HEK293 (cell line): ENCODE measurements around the gene POLR1G.

Experiments
- SCRT2 ChIP-seq: fragments of 450-650 bp; formaldehyde crosslinking; IDR thresholded peaks from 2 replicates; pipeline ENCODE4 v1.5.1; 2016; ENCODE audit warnings: missing biosample characterization, missing genetic modification characterization
- SP2 ChIP-seq: fragments of 450-650 bp; formaldehyde crosslinking; IDR thresholded peaks from 2 replicates; pipeline ENCODE4 v1.5.1; 2016; ENCODE audit warnings: missing biosample characterization, missing genetic modification characterization
- ZNF16 ChIP-seq: fragments of 450-650 bp; formaldehyde crosslinking; IDR thresholded peaks from 2 replicates; pipeline ENCODE4 v1.5.1; 2016; ENCODE audit warnings: low read depth, missing biosample characterization, missing genetic modification characterization
- ZNF248 ChIP-seq: fragments of 450-650 bp; formaldehyde crosslinking; IDR thresholded peaks from 2 replicates; pipeline ENCODE4 v1.5.1; 2017; ENCODE audit warnings: missing biosample characterization, missing genetic modification characterization
- ZNF274 ChIP-seq, 2 experiments: fragments of 200-500 bp in 1 of 2; fragments of 450-650 bp in 1 of 2; sonication (Bioruptor generic) in 1 of 2; formaldehyde crosslinking in 1 of 2; IDR thresholded peaks; 2 replicates each; pipeline versions ENCODE4 v1.5.1 to v1.6.1; 2014 to 2016; ENCODE audit warnings: borderline replicate concordance in 1 of 2, inconsistent platforms in 1 of 2, low read length in 1 of 2, missing biosample characterization in 1 of 2, missing genetic modification characterization in 1 of 2
- ZNF311 ChIP-seq: fragments of 450-650 bp; formaldehyde crosslinking; IDR thresholded peaks from 2 replicates; pipeline ENCODE4 v1.5.1; 2017; ENCODE audit warnings: missing biosample characterization, missing genetic modification characterization, borderline replicate concordance
- TF ChIP-seq, protein P1 (sequence below): fragments of 450-650 bp; formaldehyde crosslinking; IDR thresholded peaks from 2 replicates; pipeline ENCODE4 v1.5.1; 2016; ENCODE audit warnings: missing biosample characterization, missing genetic modification characterization, borderline replicate concordance
- TF ChIP-seq, protein P2 (sequence below): fragments of 450-650 bp; formaldehyde crosslinking; IDR thresholded peaks from 2 replicates; pipeline ENCODE4 v1.5.1; 2016; ENCODE audit warnings: missing biosample characterization, missing genetic modification characterization
- TF ChIP-seq, protein P3 (sequence below): fragments of 450-650 bp; formaldehyde crosslinking; IDR thresholded peaks from 2 replicates; pipeline ENCODE4 v1.5.1; 2016; ENCODE audit warnings: missing biosample characterization, missing genetic modification characterization
- TF ChIP-seq, protein P4 (sequence below): fragments of 450-650 bp; formaldehyde crosslinking; IDR thresholded peaks from 2 replicates; pipeline ENCODE4 v1.5.1; 2016; ENCODE audit warnings: missing biosample characterization, missing genetic modification characterization

DNA sequence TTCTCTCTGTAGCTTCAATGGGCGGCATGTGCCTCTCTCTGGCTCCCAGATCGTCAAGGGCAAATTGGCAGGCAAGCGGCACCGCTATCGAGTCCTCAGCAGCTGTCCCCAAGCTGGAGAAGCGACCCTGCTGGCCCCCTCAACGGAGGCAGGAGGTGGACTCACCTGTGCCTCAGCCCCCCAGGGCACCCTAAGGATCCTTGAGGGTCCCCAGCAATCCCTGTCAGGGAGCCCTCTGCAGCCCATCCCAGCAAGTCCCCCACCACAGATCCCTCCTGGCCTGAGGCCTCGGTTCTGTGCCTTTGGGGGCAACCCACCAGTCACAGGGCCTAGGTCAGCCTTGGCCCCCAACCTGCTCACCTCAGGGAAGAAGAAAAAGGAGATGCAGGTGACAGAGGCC, 1.7 kb downstream of the POLR1G start:
- no peak for TF ChIP-seq ZNF311 (tag by site-specific recombination)
- TF ChIP-seq, protein P1, sequence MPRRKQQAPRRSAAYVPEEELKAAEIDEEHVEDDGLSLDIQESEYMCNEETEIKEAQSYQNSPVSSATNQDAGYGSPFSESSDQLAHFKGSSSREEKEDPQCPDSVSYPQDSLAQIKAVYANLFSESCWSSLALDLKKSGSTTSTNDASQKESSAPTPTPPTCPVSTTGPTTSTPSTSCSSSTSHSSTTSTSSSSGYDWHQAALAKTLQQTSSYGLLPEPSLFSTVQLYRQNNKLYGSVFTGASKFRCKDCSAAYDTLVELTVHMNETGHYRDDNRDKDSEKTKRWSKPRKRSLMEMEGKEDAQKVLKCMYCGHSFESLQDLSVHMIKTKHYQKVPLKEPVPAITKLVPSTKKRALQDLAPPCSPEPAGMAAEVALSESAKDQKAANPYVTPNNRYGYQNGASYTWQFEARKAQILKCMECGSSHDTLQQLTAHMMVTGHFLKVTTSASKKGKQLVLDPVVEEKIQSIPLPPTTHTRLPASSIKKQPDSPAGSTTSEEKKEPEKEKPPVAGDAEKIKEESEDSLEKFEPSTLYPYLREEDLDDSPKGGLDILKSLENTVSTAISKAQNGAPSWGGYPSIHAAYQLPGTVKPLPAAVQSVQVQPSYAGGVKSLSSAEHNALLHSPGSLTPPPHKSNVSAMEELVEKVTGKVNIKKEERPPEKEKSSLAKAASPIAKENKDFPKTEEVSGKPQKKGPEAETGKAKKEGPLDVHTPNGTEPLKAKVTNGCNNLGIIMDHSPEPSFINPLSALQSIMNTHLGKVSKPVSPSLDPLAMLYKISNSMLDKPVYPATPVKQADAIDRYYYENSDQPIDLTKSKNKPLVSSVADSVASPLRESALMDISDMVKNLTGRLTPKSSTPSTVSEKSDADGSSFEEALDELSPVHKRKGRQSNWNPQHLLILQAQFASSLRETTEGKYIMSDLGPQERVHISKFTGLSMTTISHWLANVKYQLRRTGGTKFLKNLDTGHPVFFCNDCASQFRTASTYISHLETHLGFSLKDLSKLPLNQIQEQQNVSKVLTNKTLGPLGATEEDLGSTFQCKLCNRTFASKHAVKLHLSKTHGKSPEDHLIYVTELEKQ (tag by site-specific recombination): no peak
- TF ChIP-seq, protein P2, sequence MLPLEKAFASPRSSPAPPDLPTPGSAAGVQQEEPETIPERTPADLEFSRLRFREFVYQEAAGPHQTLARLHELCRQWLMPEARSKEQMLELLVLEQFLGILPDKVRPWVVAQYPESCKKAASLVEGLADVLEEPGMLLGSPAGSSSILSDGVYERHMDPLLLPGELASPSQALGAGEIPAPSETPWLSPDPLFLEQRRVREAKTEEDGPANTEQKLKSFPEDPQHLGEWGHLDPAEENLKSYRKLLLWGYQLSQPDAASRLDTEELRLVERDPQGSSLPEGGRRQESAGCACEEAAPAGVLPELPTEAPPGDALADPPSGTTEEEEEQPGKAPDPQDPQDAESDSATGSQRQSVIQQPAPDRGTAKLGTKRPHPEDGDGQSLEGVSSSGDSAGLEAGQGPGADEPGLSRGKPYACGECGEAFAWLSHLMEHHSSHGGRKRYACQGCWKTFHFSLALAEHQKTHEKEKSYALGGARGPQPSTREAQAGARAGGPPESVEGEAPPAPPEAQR: no peak
- TF ChIP-seq, protein P3, sequence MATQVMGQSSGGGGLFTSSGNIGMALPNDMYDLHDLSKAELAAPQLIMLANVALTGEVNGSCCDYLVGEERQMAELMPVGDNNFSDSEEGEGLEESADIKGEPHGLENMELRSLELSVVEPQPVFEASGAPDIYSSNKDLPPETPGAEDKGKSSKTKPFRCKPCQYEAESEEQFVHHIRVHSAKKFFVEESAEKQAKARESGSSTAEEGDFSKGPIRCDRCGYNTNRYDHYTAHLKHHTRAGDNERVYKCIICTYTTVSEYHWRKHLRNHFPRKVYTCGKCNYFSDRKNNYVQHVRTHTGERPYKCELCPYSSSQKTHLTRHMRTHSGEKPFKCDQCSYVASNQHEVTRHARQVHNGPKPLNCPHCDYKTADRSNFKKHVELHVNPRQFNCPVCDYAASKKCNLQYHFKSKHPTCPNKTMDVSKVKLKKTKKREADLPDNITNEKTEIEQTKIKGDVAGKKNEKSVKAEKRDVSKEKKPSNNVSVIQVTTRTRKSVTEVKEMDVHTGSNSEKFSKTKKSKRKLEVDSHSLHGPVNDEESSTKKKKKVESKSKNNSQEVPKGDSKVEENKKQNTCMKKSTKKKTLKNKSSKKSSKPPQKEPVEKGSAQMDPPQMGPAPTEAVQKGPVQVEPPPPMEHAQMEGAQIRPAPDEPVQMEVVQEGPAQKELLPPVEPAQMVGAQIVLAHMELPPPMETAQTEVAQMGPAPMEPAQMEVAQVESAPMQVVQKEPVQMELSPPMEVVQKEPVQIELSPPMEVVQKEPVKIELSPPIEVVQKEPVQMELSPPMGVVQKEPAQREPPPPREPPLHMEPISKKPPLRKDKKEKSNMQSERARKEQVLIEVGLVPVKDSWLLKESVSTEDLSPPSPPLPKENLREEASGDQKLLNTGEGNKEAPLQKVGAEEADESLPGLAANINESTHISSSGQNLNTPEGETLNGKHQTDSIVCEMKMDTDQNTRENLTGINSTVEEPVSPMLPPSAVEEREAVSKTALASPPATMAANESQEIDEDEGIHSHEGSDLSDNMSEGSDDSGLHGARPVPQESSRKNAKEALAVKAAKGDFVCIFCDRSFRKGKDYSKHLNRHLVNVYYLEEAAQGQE (tag by site-specific recombination): no peak
- TF ChIP-seq, protein P4, sequence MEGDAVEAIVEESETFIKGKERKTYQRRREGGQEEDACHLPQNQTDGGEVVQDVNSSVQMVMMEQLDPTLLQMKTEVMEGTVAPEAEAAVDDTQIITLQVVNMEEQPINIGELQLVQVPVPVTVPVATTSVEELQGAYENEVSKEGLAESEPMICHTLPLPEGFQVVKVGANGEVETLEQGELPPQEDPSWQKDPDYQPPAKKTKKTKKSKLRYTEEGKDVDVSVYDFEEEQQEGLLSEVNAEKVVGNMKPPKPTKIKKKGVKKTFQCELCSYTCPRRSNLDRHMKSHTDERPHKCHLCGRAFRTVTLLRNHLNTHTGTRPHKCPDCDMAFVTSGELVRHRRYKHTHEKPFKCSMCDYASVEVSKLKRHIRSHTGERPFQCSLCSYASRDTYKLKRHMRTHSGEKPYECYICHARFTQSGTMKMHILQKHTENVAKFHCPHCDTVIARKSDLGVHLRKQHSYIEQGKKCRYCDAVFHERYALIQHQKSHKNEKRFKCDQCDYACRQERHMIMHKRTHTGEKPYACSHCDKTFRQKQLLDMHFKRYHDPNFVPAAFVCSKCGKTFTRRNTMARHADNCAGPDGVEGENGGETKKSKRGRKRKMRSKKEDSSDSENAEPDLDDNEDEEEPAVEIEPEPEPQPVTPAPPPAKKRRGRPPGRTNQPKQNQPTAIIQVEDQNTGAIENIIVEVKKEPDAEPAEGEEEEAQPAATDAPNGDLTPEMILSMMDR (tag by site-specific recombination): no peak
- no peak for TF ChIP-seq SCRT2 (tag by site-specific recombination)
- no peak for TF ChIP-seq ZNF248 (tag by site-specific recombination)
- no peak for TF ChIP-seq ZNF274 (IDR thresholded peaks at IDR 0.05; ENCODE audit: low read length)
- no peak for TF ChIP-seq ZNF274 (tag by site-specific recombination; IDR thresholded peaks at IDR 0.05; ENCODE audit: borderline replicate concordance)
- no peak for TF ChIP-seq SP2
- TF ChIP-seq ZNF16: no peak
